ENCODE data around the gene STEAP2. TPM values are rescaled to one million over a fixed set of nuclear protein-coding genes. Genes with fewer than 3 reads are reported as not detected.
A peak's percentile ranks its signal among the peaks of the same experiment; 100 is the strongest.

STEAP2 gene
- total RNA-seq, 1 experiment from 2014 or later: 17.0 TPM

- Mint-ChIP-seq H3K36me3 (peaks cover 3% of the 10 kb centered on the region; the same call in 1 of the 2 replicates), H3K27me3 (ENCODE audit: low read depth) (no peaks in the 10 kb centered on the region), H3K4me1 (peaks cover 37% of the 10 kb centered on the region), H3K27ac (peak overlapping the region; percentile 97), H3K9me3 (no peaks in the 10 kb centered on the region), H3K4me3 (peak overlapping the region; percentile 37)
- ChIA-PET CTCF (interaction anchor here (0.5 to 3.3 kb wide), 5 partner anchors 12 to 217 kb away, joined by 3 to 29 read pairs (median 4); partner anchors contain the start of gene STEAP2), POLR2A (interaction anchor here (0.7 to 2.2 kb wide), 3 partner anchors 13 to 70 kb away, joined by 3 to 13 read pairs (median 3); partner anchors contain the start of genes CFAP69, STEAP1 and STEAP2)
- ATAC-seq: peak; percentile 95
- TF ChIP-seq ESRRA (CRISPR knock-in tag; IDR thresholded peaks at IDR 0.05; ENCODE audit: borderline replicate concordance) (no peak), ZNF317 (CRISPR knock-in tag; IDR thresholded peaks at IDR 0.05; ENCODE audit: borderline replicate concordance, low read depth) (no peak), RORB (CRISPR knock-in tag; IDR thresholded peaks at IDR 0.05) (no peak), CREB1 (CRISPR knock-in tag; IDR thresholded peaks at IDR 0.05) (no peak), ATF2 (CRISPR knock-in tag; IDR thresholded peaks at IDR 0.05; ENCODE audit: borderline replicate concordance, low read depth) (no peak), ZNF138 (CRISPR knock-in tag; conservative IDR thresholded peaks at IDR 0.05) (no peak), TCF7 (CRISPR knock-in tag; IDR thresholded peaks at IDR 0.05; ENCODE audit: low read depth) (no peak), FOXP1 (CRISPR knock-in tag; IDR thresholded peaks at IDR 0.05; ENCODE audit: borderline replicate concordance) (no peak), MAX (CRISPR knock-in tag; IDR thresholded peaks at IDR 0.05) (no peak), GRHL2 (CRISPR knock-in tag; IDR thresholded peaks at IDR 0.05; ENCODE audit: insufficient replicate concordance, severe bottlenecking) (no peak), ERG (CRISPR knock-in tag; IDR thresholded peaks at IDR 0.05) (no peak), ZNF425 (CRISPR knock-in tag; conservative IDR thresholded peaks at IDR 0.05) (no peak), ZNF671 (CRISPR knock-in tag; IDR thresholded peaks at IDR 0.05) (no peak), MYBL2 (CRISPR knock-in tag; IDR thresholded peaks at IDR 0.05) (no peak), PRRX2 (CRISPR knock-in tag; IDR thresholded peaks at IDR 0.05) (no peak)
- peak; percentile 58 for DNase-seq (ENCODE audit: low spot score)
Measured at GRCh38 chr7:90224195-90224594, 12.7 kb downstream of the STEAP2 start.

- DNase-seq (ENCODE audit: low spot score): no peak
- ChIA-PET POLR2A (no interaction called here), CTCF (interaction anchor here (3.3 kb wide), 1 partner anchor 13 kb away, joined by 29 read pairs; the partner anchor contains the start of gene STEAP2)
- Mint-ChIP-seq H3K36me3 (peaks cover 3% of the 10 kb centered on the region; the same call in 1 of the 2 replicates), H3K27me3 (ENCODE audit: low read depth) (no peaks in the 10 kb centered on the region), H3K4me1 (peaks cover 40% of the 10 kb centered on the region), H3K9me3 (no peaks in the 10 kb centered on the region), H3K4me3 (peak overlapping the region; percentile 37), H3K27ac (peak overlapping the region; percentile 97)
- TF ChIP-seq ARID4B (CRISPR knock-in tag; IDR thresholded peaks at IDR 0.05; ENCODE audit: borderline replicate concordance) (no peak), IRF2 (CRISPR knock-in tag; IDR thresholded peaks at IDR 0.05; ENCODE audit: borderline replicate concordance, low read depth) (no peak), JAZF1 (CRISPR knock-in tag; IDR thresholded peaks at IDR 0.05) (no peak), MXD4 (CRISPR knock-in tag; IDR thresholded peaks at IDR 0.05; ENCODE audit: borderline replicate concordance) (no peak), ELF4 (CRISPR knock-in tag; IDR thresholded peaks at IDR 0.05; ENCODE audit: low read depth) (no peak), KAT7 (CRISPR knock-in tag; IDR thresholded peaks at IDR 0.05; ENCODE audit: borderline replicate concordance) (no peak), ATF2 (CRISPR knock-in tag; IDR thresholded peaks at IDR 0.05; ENCODE audit: borderline replicate concordance, low read depth) (no peak)
- no peak for ATAC-seq
Measured at GRCh38 chr7:90225181-90225580, 13.6 kb downstream of the STEAP2 start.
